Esophagus (tissue), 2 donors: ENCODE data around the gene ETDC. TPM values are rescaled to one million over a fixed set of nuclear protein-coding genes. Genes with fewer than 3 reads are reported as not detected.
"Not testable (repeated sequence)": the region's sequence is repeated elsewhere in the genome, so short reads cannot be mapped to it uniquely, and the experiment has no call there.

ENCODE experiments used
- H3K27ac ChIP-seq, 2 donors: one replicate each; pipeline ENCODE4 v1.5.1; 2013; ENCODE audit warnings: low read depth in 2 of 2, mild to moderate bottlenecking in 2 of 2, inconsistent platforms in 1 of 2, low read length in 1 of 2, moderate library complexity in 1 of 2
- H3K27me3 ChIP-seq, 2 donors: one replicate each; pipeline ENCODE4 v1.6.1; 2013; ENCODE audit warnings: low read length in 2 of 2, control low read depth in 1 of 2, mild to moderate bottlenecking in 1 of 2; ENCODE audit not compliant: insufficient read depth in 2 of 2, control insufficient read depth in 1 of 2
- H3K36me3 ChIP-seq, 2 donors: one replicate each; pipeline ENCODE4 v1.6.1; 2013; ENCODE audit warnings: low read length in 1 of 2; ENCODE audit not compliant: control insufficient read depth in 2 of 2, insufficient read depth in 2 of 2
- H3K4me1 ChIP-seq, 2 donors: one replicate each; pipeline ENCODE4 v1.6.1; 2013; ENCODE audit warnings: low read length in 1 of 2; ENCODE audit not compliant: control insufficient read depth in 2 of 2, insufficient read depth in 2 of 2
- H3K4me3 ChIP-seq, 2 donors: one replicate each; pipeline ENCODE4 v1.5.1; 2013; ENCODE audit warnings: low read length in 2 of 2, mild to moderate bottlenecking in 2 of 2, low read depth in 1 of 2, moderate library complexity in 1 of 2
- H3K9me3 ChIP-seq, 2 donors: one replicate each; pipeline ENCODE4 v1.6.1; 2013; ENCODE audit warnings: mild to moderate bottlenecking in 2 of 2, low read depth in 1 of 2, low read length in 1 of 2, moderate library complexity in 1 of 2; ENCODE audit not compliant: control insufficient read depth in 2 of 2, insufficient read depth in 1 of 2
- WGBS, 2 donors: extraction: QIAGEN DNeasy Blood & Tissue Kit; methylation state at CpG; one replicate each; pipeline ENCODE4 v1.1.7; 2013; 5-methylcytosine and 5-hydroxymethylcytosine counted together
- polyA plus RNA-seq, 2 donors: library from polyadenylated mRNA; stranded (reverse); fragments of 200-250 nt; gene quantifications; one replicate each; pipeline ENCODE4 v1.2.3, GENCODE V29; 2013
- donor health status: healthy with polysubstance abuse.
- donor health status: Bipolar disorder and iron deficiency.

Gene ETDC
- polyA plus RNA-seq, result not detected

DNA sequence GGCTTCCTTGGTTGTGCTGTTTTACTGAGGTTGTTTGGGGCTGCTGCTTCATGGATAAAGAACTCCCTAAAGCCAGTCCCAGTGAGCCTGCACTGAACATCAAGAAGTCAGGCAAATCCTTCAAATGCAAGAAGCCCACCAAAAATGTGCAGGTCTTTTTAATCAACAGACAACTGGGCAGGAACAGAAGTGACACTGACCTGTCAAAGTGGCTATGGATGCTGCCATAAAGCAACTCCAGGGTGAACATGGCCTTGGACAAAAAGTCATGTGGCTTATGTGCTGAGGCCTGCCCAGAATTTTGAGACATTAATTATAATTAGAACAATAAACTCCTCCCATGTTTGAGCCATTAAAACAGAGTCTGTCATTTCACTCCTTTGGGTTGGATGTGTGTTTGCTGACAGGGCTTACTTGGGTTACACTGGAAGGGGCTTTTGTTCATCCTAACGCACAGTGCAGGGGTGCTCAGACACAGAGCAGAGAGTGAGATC, at the start of gene ETDC:
Gene ETDC (plus strand): TSS at position 51 of the 494 bp plus-strand sequence. CDS start 0 bp downstream, at position 51.
- no peaks in the 10 kb centered on the region for H3K27me3 ChIP-seq
- no peak within 1 kb of the TSS for H3K27ac ChIP-seq
- no peaks in the 10 kb centered on the region for H3K36me3 ChIP-seq
- H3K4me1 ChIP-seq, result no peaks in the 10 kb centered on the region
- no peaks in the 10 kb centered on the region for H3K9me3 ChIP-seq
- no peak within 1 kb of the TSS for H3K4me3 ChIP-seq
- WGBS, 2 donors, result 62 to 84% methylated on average over 1 of the region's 1 CpG

DNA sequence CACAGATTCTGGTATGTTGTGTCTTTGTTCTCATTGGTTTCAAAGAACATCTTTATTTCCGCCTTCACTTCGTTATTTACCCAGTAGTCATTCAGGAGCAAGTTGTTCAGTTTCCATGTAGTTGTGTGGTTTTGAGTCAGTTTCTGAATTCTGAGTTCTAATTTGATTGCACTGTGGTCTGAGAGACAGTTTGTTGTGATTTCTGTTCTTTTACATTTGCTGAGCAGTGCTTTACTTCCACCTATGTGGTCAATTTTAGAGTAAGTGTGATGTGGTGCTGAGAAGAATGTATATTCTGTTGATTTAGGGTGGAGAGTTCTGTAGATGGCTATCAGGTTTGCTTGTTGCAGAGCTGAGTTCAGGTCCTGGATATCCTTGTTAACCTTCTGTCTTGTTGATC, 48.3 kb upstream of the ETDC start:
- 76 to 89% methylated on average over 2 of the region's 2 CpGs for WGBS, 2 donors
- not testable (repeated sequence) for H3K4me1 ChIP-seq, H3K27me3 ChIP-seq, H3K27ac ChIP-seq, H3K9me3 ChIP-seq, H3K36me3 ChIP-seq, H3K4me3 ChIP-seq

DNA sequence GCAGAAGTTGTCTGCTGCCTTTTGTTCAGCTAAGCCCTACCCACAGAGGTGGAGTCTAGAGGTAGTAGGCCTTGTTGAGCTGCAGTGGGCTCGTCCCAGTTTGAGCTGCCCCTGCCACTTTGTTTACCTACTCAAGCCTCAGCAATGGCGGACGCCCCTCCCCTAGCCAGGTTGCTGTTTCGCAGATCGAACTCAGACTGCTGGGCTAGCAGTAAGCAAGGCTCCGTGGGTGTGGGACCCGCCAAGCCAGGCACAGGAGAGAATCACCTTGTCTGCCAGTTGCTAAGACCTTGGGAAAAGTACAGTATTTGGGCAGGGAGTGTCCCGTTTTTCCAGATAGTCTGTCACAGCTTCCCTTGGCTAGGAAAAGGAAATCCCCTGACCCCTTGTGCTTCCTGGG, 45.9 kb upstream of the ETDC start:
- not testable (repeated sequence) for H3K9me3 ChIP-seq, H3K4me1 ChIP-seq, H3K4me3 ChIP-seq, H3K36me3 ChIP-seq, H3K27ac ChIP-seq, H3K27me3 ChIP-seq
- 81 to 88% methylated on average over 8 of the region's 8 CpGs for WGBS, 2 donors

DNA sequence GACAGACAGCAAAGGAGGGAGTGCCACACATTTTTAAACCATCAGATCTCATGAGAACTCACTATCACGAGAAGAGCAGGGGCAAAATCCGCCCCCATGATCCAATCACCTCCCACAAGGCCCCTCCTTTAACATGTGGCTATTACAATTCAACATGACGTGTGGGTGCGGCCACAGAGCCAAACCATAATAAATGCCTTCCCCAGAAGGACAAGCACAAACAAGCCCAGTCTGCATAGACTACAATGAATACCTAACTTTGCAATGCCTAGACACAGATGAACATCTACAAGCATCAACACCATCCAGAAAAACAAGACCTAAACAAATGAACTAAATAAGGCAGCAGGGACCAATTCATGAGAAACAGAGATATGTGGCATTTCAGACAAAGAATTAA, 45.1 kb upstream of the ETDC start:
- no peaks in the 10 kb centered on the region for H3K9me3 ChIP-seq
- no peaks in the 10 kb centered on the region for H3K27me3 ChIP-seq
- no peak overlapping the region for H3K4me3 ChIP-seq
- H3K4me1 ChIP-seq, result no peaks in the 10 kb centered on the region
- no peak overlapping the region for H3K27ac ChIP-seq
- no peaks in the 10 kb centered on the region for H3K36me3 ChIP-seq
- WGBS, 2 donors, result 69 to 70% methylated on average over 4 of the region's 4 CpGs

DNA sequence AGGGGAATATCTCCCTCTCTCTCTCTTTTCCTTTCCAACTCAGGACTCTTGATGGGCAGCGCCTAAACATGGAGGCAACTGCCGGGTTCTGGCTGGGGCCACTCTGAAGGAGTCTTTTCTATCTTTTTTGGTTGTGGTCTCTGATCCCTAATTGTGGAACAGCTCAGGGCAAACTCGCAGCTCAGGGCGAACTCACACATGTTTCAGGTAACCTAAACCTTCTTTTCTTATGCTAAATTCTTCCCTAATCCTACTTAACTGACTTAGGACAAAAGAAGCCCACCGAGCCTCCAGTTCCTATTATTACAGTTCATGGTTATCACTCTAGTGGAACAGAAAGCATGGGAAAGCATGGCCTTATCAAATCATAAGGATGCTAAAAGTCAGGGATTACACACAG, 36.1 kb upstream of the ETDC start:
- Histone ChIP-seq H3K4me3 (no peak overlapping the region), H3K27me3 (no peaks in the 10 kb centered on the region), H3K4me1 (no peaks in the 10 kb centered on the region), H3K9me3 (no peaks in the 10 kb centered on the region), H3K36me3 (no peaks in the 10 kb centered on the region), H3K27ac (no peak overlapping the region)
- 69 to 77% methylated on average over 5 of the region's 5 CpGs for WGBS, 2 donors

DNA sequence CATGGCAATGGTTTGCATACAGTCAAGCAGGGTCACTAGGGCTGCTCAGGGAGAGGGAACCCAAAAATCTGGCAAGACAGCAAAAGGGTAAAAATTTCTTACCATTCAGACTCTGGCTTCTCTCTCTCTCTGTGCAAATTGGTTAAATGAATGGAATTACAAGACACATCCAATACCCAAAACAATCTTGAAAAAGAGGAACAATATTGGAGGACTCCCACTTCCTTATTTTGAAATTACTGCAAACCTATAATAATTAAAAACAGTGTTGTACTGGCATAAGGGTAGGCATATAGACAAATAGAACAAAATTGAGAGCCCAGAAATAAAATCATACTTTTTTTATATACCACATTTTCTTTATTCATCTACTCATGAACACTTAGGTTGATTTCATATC, 33.3 kb upstream of the ETDC start:
- Histone ChIP-seq H3K27me3 (no peaks in the 10 kb centered on the region), H3K4me1 (no peaks in the 10 kb centered on the region), H3K27ac (no peak overlapping the region), H3K4me3 (no peak overlapping the region), H3K9me3 (no peaks in the 10 kb centered on the region), H3K36me3 (no peaks in the 10 kb centered on the region)

DNA sequence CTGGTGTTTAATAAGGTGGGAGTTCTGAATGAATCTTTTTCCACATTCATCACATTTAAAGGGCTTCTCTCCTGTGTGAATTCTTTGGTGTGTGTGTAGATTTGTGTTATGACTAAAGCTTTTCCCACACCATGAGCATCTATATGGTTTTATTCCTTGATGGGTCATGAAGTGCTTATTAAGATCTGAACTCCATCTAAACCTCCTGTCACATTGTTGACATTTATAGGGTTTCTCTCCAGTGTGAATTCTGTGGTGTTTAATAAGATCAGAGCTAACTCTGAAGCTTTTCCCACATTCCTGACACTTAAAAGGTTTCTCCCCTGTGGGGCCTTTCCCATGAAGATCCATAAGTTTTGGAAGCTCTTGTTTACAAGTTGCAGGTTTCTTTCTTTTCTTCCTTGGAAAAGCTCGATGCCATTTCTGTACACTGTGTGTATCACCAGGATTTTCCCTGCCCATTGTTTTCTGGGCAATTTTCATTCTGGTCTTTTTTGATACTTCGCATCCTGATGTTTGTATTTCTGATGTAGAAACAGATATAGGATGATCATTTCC, 21.9 kb upstream of the ETDC start:
- H3K27me3 ChIP-seq, result no peaks in the 10 kb centered on the region
- H3K4me3 ChIP-seq, result no peak overlapping the region
- H3K4me1 ChIP-seq, result no peaks in the 10 kb centered on the region
- H3K9me3 ChIP-seq, result peaks cover 6 to 7% of the 10 kb centered on the region in 2 donors
- H3K36me3 ChIP-seq, result no peaks in the 10 kb centered on the region
- no peak overlapping the region for H3K27ac ChIP-seq
- WGBS, 2 donors, result 93 to 98% methylated on average over 2 of the region's 2 CpGs

DNA sequence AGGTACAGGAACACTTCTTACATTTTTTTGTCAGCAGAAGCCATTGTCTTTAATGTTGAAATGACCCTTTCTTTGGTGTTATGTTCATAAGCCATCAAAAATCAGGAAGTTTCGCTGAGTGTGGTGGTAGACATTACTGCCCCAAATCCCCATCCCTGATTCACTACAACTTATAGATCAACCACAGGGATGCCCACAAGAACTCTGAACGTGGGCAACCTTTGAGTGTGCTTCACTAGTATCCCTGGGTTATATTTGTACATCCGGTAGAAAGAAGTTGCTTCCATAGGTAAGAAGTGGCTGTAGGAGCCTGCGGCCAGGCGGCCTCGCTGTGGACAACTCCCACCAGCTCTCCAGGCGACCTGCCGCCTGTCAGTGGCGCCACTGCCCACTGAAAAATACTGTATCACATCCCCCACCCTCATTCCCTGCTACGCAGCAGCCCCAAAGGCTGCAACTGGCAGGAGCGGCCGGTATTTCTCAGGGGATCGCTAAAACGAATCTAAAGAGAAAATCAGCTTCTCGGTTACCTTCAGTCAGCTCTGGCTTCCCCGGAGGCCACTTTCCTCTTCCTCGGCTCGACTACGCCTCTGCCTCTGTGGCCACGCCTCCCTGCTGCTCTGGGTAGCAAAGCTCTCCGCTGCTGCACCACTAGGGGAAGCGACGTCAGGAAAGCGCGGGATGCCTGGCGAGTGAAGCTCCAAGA, 13.9 kb upstream of the ETDC start:
- H3K27me3 ChIP-seq, result peaks cover 0 to 3% of the 10 kb centered on the region in 2 donors
- no peak overlapping the region for H3K27ac ChIP-seq
- H3K4me1 ChIP-seq, result peaks cover 0 to 2% of the 10 kb centered on the region in 2 donors
- WGBS, 2 donors, result 44 to 49% methylated on average over 26 of the region's 26 CpGs
- H3K36me3 ChIP-seq, result no peaks in the 10 kb centered on the region
- H3K9me3 ChIP-seq, result peaks cover 0 to 4% of the 10 kb centered on the region in 2 donors
- H3K4me3 ChIP-seq, result peak overlapping the region in 1 of 2 donors; percentile 25

DNA sequence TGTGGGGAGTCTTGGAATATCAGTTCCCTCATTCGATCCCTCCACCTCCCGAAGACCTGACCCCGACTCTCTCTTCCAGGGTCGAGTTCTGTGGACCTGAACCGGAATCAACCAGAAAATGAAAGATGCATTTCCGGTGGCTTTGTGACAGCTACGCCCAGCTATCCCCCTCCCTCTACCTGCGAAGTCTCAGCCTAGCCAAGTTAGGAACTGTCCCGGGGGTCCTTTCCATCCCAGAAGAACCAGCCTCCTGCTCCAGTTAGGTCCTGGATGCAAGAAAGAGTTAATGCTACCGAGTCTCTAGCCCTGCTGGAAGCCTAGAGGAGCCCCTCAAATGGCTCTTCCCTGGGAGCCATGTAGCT, 13.4 kb upstream of the ETDC start:
- Histone ChIP-seq H3K4me1 (peaks cover 0 to 2% of the 10 kb centered on the region in 2 donors), H3K9me3 (peaks cover 0 to 4% of the 10 kb centered on the region in 2 donors), H3K27me3 (peaks cover 0 to 3% of the 10 kb centered on the region in 2 donors), H3K27ac (no peak overlapping the region), H3K36me3 (no peaks in the 10 kb centered on the region), H3K4me3 (peak overlapping the region in 1 of 2 donors; percentile 25)
- 27 to 39% methylated on average over 10 of the region's 10 CpGs for WGBS, 2 donors
